Cerebellar cortex (tissue), 1 donor: ENCODE results near the gene CACNA2D1.
A peak's percentile ranks its signal among the peaks of the same experiment; 100 is the strongest.
"Not testable (repeated sequence)": the region's sequence is repeated elsewhere in the genome, so short reads cannot be mapped to it uniquely, and the experiment has no call there.

Experiments used
- DNase-seq: peaks from one replicate; pipeline ENCODE4 v3.0.0-alpha.2; 2015; ENCODE audit warnings: low spot score

Gene CACNA2D1

DNA sequence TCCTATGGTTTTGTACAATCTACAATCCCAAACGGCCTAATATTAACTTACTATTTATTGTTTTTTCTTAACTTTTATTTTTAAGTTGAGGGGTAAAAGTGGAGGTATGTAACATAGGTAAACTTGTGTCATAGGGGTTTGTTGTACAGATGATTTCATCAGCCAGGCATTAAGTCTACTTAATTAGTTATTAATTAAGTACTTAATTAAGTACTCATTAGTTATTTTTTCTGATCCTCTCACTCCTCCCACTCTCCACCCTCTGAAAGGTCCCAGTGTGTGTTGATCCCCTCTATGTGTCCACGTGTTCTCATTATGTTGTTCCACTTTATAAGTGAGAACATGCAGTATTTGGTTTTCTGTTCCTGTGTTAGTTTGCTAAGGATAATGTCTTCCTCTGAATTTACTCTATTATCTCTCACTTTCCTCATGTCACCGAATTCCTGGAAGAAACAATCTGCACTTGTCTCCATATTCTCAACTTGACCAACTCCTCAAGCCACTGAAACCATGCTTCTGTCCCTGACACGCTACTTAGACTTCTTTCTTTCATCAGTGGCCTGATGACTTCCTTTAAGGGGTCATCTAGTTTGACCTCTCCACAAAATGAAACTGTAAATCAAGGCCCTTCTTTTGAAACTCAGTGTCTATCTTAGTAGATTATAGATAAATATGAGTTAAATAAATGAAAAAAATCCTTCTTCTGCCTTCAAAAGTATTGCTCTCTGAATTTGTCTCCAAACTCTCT lies 9.1 kb downstream of the CACNA2D1 start:
- no peak for DNase-seq

DNA sequence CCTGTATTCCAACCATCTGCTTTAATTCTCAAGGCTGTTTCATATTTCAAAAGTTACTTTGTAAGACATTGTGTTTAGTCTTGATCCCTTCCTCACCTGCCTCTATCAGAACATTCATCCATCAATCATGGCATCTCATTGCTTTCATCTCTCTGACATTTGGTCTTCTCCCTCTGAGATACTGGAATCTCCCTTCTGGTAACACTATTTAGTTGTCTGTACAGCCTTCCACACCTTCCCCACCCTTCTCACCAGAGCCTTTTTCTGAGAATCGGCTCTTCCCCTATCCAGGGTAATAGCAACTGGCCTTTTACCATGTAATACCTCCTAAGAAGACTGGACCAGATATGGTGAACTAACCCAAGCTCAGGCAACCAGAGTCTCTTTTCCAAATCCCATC lies 10.1 kb downstream of the CACNA2D1 start:
- DNase-seq = no peak

DNA sequence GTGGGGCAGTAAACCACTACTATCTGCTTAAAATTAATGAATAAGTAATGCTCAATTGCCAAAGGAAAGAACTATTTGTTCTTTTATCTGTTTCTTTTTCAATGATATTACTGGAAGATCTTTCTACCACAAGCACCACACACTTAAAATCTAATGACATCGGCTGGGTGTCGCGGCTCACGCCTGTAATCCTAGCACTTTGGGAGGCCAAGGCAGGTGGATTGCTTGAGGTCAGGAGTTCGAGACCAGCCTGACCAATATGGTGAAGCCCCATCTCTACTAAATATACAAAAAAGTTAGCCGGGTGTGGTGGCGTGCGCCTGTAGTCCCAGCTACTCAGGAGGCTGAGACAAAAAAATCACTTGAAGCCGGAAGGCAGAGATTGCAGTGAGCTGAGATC lies 10.8 kb downstream of the CACNA2D1 start:
- not testable (repeated sequence) for DNase-seq

DNA sequence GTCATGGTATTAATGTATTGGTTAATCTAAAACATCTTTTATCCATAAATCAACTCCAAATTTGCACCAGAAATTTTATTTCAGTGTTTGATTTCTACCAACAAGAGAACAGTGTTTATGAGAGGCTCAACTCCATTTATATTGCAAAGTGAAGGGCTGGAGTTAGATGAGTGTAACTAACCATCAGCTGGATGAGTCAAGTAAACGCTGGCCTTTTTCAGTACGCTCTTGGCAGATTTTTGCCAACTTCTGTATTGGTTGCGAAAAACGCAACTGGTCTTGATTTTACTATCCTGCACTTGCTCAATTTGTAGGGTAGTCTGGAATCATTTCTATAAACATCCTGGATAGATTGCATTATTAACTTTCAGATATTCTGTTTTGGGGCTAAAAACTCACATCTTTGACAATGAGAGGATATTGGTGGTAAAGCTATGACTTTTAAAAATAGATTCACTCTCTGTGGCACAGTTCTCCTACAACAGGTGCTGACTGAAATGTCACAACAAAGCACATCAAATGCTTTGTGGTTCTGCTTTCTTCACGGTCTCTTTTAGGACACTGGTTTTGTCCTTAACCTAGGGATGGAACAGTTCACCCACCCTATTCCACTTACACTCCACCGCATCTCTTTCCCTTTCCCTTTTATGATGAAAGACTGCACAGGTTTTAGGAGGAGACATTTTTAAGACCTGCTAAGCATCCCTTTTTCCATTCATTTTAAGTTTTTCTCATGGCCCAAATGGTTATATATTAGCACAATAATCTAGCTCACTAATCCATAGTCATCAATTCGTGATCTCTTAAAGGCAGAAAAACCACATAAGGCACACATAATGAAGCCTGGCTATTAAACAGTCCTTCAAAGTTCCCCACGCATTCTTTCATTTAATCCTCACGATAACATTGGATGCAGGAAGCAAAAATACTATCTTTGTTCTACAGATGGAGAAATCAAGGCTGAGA lies 12.8 kb downstream of the CACNA2D1 start:
- DNase-seq = no peak

DNA sequence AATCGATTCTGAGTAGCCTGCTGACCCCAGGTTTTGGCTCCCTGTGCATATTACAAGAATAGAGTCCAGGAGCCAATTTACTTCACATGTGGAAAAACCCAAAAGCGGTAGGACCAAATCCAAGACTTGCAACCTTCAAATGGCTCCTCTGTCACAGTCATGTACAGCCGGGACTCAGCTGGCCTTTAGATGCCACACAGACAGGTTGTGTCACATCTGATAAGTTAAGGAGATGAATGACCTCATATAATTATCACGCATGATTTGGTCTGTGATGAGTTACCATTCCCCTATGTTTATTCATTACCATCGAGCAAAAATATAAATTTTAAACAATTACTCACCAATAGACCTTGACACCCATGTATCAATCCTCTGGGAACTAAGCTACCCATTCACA lies 14.2 kb downstream of the CACNA2D1 start:
- no peak for DNase-seq

DNA sequence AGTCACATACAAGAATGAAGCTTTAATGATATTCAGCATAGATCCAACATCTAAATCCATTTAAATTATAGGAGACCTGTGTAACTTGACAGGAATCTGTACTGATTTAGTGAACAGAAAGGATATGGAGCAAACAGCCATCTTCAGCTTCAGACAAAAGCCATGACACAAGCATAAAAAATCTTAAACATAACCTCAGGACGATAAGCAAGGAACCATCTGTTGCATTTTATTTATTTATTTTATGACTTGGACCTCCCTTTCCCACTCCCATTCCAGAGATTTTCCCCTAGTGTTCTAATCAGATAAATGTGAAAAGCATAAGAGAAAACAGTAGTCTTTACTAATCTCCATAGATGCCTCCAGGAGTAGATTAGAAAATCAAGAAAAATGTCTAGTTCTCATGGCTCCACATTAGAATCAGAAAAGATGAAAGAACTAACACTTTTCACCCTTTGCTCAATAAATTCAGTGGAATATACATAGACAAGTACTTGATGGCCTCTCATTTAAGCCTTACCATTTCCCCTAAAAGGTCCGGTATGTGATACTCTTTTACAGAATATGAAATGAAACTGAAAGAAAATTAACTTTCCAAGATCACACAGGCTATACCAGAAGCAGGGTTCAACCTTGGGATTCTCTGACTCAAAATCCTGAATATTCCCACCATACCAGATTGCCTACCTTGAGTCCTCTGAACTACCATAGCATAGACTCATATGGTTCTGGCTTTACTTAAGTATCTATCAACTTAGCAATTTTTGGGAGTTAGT lies 15.2 kb downstream of the CACNA2D1 start:
- DNase-seq = no peak

DNA sequence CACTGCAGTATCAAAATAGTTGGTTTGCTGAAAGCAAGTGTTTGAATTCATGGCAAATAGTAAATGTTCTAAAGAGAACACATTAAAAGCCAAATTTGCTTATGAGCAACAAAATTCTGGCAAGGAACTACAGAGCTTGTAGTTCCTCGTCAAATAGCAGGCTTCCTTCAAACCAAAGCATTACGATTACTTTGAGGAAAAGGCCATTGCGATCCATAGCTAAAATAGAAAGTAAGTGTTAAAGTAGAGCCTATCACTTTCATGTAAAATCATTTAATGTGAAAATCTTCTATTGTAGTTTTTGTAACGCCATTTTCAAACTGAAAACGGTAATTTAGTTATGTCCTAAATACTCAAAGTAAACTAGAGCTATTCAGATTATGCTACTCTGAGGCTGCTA lies 20.1 kb downstream of the CACNA2D1 start:
- no peak for DNase-seq

DNA sequence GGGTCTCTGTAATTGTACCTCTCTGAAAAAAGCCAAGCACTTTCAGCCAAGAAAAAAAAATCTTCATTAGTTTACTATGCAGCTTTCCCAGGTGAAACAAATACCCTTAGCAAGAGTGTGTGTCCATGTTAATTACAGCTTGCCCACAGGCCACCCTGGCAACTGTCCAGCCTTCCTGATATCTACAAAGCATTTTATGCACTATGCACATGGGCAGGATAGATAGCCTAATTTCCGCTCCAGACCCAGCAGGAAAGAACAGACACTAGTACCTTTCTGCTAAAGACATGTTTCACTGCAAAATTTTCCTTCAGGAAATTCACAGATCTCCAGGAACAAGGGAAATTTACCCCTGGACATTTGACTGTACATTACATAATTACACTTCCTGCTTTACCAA lies 24.4 kb downstream of the CACNA2D1 start:
- DNase-seq = peak; percentile 68

DNA sequence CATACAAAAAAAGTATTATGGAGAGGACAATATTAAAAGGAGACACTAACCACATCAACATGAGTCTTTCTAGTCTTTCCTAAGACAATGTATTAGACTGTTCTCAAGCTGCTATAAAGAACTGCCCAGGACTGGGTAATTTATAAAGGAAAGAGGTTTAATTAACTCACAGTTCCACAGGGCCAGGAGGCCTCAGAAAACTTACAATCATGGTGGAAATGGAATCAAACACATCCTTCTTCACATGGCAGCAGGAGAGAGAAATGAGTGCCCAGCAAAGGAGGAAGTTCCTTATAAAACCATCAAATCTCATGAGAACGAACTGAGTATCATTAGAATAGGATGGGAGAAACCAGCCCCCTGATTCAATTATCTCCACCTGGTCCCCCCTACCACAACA lies 25.7 kb downstream of the CACNA2D1 start:
- no peak for DNase-seq

DNA sequence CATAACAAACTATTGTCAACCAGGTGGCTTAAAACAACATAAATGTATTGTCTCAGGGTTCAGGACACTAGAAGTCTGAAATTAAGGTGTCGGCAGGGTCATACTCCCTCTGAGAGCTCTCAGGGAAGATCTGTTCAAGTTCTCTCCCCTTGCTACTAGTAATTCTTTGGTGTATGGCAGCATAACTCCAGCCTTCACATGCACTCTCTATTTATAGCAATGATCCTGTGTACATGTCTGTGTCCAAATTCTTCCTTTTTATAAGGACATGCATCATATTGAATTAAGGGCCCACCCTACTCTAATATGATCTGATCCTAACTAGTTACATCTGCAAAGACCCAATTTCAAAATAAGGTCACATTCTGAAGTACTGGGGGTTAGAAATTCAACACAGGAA lies 27.2 kb downstream of the CACNA2D1 start:
- no peak for DNase-seq

DNA sequence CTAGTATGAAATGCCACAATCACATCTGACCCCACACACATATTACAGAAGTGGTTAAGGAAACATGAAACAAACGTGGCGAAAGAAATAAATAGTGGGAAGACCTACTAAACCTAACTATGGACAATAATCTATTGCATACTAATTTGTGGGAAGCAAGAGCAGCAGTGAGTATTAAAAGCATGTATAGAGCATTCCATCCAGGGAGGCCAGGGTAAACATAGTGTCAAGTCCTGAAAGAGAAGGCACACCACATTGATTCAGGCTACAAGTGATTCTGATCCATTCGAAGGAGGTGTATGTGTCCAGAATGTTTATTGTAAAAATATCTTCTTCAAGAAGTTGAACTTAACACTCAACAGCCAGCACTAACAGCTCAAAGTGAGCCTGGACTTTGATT lies 29.2 kb downstream of the CACNA2D1 start:
- no peak for DNase-seq

DNA sequence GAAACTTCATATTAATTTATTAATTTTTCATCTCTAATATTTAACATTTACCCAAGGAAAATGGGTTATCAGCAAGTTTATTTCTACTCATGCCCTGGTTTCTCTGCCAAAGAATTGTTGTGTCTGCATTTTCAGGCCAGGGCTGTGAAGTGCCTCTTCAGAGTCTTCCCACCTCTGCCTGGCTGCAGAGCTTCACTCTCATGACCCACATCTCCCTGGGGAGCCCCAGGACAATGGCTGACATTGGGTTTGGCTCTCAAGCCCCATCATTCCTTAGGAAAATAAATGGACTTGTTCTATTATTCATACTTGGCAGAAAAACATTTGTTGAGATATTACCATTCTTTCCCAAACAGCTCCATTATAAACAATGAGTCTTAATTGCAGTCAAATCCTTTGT lies 30.3 kb downstream of the CACNA2D1 start:
- no peak for DNase-seq

DNA sequence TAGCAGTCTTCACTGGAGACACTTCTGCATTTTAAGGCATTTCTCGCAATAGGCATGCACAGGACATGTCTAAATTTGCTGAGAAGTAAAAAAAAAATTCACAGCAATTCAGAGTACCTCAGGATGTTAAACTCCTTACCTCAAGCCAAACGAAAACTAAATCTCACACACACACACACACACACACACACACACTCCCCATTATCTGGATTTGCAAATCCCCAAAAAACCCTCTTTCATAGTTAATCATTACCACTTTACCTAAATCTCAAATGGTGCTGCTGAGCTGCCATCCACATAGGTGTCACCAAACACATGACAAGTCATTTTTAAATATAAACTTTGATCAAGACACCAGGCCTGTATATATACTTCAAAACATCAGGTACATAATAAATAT lies 31.8 kb downstream of the CACNA2D1 start:
- no peak for DNase-seq

DNA sequence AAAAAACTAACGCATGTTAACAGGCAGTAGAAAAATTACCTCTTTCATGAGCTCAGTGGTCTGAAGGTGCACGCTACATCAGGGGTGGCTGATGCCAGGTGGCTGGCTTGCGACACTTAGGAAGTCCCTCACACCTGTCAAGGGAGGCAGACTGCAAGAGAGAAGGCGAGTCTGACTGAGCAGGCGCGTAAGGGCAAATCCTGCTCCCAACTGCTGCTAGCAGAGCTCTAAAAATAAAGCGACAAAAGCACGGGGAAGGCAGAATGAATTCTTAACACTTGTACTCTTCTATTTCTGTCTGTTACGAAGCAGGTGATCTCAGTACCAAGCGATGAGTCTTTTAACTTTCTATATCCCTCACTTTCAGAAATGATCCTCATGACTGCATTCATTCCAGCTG lies 33.1 kb downstream of the CACNA2D1 start:
- peak; percentile 74 for DNase-seq

DNA sequence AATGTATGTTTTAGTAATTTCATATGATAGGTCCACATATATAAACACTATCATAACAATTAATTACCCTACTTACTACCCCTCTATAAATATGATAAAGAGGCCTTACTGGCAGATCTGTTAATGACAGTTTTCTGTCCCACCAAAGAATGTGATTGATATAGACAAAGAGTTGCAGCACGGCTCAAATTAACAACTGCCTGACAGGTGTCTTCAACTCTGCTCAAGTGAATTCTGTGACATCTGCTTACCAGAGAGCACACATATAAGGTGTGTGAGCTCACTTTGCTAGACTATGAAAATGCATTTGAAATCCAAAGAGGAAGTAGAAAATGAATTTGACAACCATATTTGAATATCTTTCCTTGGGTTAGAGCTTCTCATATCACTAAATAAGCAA lies 36.6 kb downstream of the CACNA2D1 start:
- no peak for DNase-seq

DNA sequence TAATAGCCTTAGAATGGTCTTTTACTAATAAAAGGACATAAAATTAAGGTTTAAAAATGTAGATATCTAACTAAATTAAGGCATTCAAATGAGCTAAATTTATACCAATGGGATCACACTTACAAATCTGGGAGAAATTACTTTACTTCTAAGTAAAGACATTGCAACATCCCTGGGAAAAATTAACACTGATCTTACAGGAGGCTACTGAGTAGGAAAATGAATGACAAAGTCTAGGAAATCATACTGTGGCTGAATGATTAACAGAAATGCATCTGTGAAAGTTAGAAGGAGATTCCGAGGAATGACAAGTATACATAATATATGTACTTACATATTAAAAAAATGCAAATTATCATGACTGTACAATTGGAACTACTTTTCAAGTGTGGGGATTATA lies 38.3 kb downstream of the CACNA2D1 start:
- no peak for DNase-seq

DNA sequence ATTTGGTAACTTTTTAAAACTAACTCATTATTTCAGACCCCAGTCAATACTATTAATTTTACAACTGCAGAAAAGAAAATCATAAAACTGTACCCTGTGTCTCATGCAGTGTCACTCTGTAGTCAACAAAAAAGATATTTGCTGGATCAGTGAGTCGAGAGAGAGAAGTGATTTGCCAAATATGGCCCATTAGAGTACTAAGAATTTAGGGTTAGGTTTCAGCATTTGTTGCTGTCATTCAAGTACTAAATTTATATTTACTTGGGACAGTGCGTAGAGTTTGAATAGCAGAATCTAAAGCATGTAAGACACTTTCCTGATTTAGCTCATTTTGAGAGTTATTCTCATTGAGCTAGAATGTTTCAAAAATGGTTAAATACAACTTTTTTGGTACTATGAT lies 38.9 kb downstream of the CACNA2D1 start:
- DNase-seq = no peak

DNA sequence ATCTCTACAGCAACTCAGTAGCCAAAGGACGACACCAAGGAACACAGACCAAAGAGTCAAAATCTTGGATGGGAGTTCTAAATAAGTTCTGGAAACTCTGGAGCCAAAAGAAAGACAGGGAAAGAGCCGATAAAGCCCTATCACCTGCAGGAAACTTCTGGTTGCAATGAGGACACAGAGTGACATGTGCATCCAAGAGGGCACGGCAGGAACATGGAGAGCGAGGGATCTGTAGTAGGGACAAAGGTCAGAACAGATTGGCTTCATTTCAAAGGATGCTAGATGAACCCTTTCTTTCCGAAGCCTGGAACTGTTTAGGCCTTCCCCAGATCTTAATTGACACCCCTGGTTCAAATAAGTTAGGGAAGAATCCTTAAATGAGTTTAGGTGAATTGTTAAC lies 39.5 kb downstream of the CACNA2D1 start:
- no peak for DNase-seq

DNA sequence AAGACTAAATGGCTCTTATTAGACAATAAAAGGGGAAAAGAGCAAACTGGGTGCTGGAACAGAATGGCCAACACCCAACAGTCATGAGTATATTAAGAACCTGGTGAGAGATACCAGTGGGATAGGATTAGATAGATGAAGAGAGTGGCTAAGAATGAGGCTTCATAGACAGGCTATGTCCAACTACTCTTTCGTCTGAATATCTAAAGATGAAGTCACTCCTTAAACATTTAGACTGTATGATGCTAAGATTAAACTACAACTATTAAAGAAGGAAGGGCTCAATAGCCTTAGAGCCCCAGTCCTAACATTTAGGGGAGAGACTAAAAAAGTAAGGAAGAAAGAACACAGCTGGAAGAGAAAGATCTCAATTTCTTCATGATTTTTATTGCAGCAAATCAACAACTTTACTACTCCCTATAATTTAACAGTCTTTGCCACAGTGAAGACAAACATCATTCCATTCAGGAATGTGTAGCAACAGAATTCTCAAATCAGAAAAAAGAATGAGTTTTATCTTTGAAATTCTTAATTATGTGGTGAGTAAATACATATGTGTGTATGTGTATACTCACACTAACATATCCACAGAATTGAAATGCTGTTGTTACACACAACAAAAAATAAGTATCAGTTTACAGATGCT lies 45.6 kb downstream of the CACNA2D1 start:
- no peak for DNase-seq

DNA sequence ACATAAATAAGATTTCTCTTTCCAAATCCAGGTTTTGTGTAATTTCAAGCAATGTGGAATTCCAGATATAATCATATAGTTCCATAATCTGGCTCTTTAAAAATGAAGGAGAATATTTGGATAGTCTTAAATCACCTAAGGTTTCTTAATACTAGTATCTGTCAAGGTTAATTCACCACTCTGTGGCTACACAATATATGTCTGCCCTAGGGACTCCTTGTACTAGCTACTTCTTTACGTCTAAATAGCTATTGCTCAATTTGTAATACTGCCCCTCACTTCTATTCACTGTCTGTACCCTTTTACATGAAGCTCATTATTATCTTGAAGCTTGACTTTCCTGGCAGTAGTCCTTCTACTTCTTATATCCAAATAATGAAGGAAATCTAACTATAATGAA lies 47.2 kb downstream of the CACNA2D1 start:
- no peak for DNase-seq

DNA sequence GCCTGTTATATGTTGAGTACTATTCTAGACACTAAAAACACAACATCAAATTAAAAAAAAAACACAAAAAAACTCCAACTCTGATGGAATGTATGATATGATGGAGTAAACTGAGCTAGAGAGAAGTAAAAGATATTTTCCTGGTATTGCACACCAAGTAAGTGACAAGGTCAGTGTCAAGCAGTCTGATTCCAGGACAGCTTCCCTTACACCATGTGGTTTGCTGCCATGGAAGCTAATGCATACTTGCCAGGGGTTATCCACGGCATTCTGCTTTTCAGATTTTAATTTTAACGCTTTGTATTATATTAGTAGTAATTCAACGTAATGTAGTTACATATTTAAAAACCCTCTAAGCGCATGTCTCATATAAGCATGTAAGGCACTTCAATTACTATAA lies 48.4 kb downstream of the CACNA2D1 start:
- no peak for DNase-seq

DNA sequence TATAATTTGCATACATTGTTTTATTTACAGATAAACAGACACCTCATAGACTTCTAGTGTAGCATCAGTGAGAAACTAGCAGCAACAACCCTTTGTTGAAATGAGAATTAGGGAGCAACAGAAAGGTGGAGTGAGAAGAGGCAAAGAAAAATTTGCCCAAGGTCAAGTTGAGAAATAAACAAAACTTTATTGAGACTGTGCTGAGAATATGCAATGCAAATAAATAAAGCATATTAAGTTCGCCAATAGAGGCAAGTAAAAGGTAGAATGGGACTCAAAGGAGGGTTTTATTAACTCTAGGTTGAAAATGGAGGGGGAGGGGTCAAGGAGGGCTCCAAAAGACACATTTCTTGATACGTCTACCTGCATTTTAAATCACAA lies 49.7 kb downstream of the CACNA2D1 start:
- DNase-seq = no peak
